Psoas muscle (tissue), 8 donors: ENCODE results near the gene PGM5. TPM values are rescaled to one million over a fixed set of nuclear protein-coding genes. Genes with fewer than 3 reads are reported as not detected.
"Not testable (repeated sequence)": the region's sequence is repeated elsewhere in the genome, so short reads cannot be mapped to it uniquely, and the experiment has no call there.

Experiments
- ATAC-seq, 4 donors: fragments of 200-7000 bp; cut with Tn5 transposase; one replicate each; pipeline ENCODE4 v1.9.1; 2020; ENCODE audit warnings: moderate library complexity in 3 of 4, mild to moderate bottlenecking in 2 of 4
- DNase-seq, 2 donors: peaks; one replicate each; pipeline ENCODE4 v3.0.0-alpha.2; 2020
- H3K27ac ChIP-seq: fragments of 200-600 bp; one replicate; pipeline ENCODE4 v1.8.0; 2022
- H3K27me3 ChIP-seq, 3 donors: fragments of 200-600 bp in 1 of 3; one replicate each; pipeline versions ENCODE4 v1.6.1 to v1.8.0; 2013 to 2022; ENCODE audit warnings: low read length in 2 of 3, mild to moderate bottlenecking in 2 of 3, moderate library complexity in 1 of 3; ENCODE audit not compliant: insufficient read depth in 3 of 3
- H3K36me3 ChIP-seq, 2 donors: fragments of 200-600 bp in 1 of 2; one replicate each; pipeline versions ENCODE4 v1.6.1 to v1.8.0; 2013 to 2022; ENCODE audit warnings: low read depth in 1 of 2, mild to moderate bottlenecking in 1 of 2, moderate library complexity in 1 of 2; ENCODE audit not compliant: insufficient read depth in 1 of 2
- H3K4me1 ChIP-seq: fragments of 200-600 bp; one replicate; pipeline ENCODE4 v1.8.0; 2022
- H3K4me3 ChIP-seq: fragments of 200-600 bp; one replicate; pipeline ENCODE4 v1.8.0; 2022; ENCODE audit warnings: mild to moderate bottlenecking
- H3K9me3 ChIP-seq: fragments of 200-600 bp; one replicate; pipeline ENCODE4 v1.8.0; 2022
- WGBS, 3 donors: extraction: QIAGEN DNeasy Blood & Tissue Kit; methylation state at CpG; one replicate each; pipeline versions ENCODE4 v1.1.6 to v1.1.7; 2013; 5-methylcytosine and 5-hydroxymethylcytosine counted together
- intact Hi-C, 2 donors: fragments of 100-400 bp; cut with DNase I; formaldehyde crosslinking; loops; one replicate each; pipeline versions ENCODE4 v1.11.0 to v1.14.2; 2022
- long read RNA-seq, 2 donors: library from polyadenylated mRNA; unstranded; transcript quantifications; one replicate each; pipeline ENCODE4 v2.0.0, GENCODE V29; 2021
- polyA plus RNA-seq, 3 donors: library from polyadenylated mRNA; stranded (reverse); fragments of 200-250 nt; gene quantifications; one replicate each; pipeline ENCODE4 v1.2.3, GENCODE V29; 2013
- total RNA-seq, 4 donors: library from RNA; stranded (reverse); fragmentation: NEBNext Ultra II Directional in 2 of 4; extraction: Animal tissue kit (Norgen Biotek cat#: 25700) in 2 of 4; gene quantifications; one replicate each; pipeline versions ENCODE4 v1.2.1 to v1.2.4, GENCODE V29; 2021 to 2023
- donor health status: healthy with polysubstance abuse.
- donor health status: DM: no; HTN: no; CAD: no; lungs with moderate emphysema.
- donor health status: Bipolar disorder and iron deficiency.
- donor health status: healthy.
- donor health status: DM: yes; HTN: yes; CAD: no.
- donor health status: DM: no; HTN: no; CAD: no.
- donor health status: DM: no; HTN: no; CAD: no.
- donor health status: DM: yes; HTN: yes; CAD: no.

PGM5 gene
- total RNA-seq: 10 to 100 TPM; 15.0 to 54.2 (median 18.4) TPM
- 10 to 100 TPM in 2 of 3 donors, 1 to 10 TPM in 1; 3.7 to 11.7 (median 10.2) TPM for polyA plus RNA-seq
- long read RNA-seq, donor 1, partial matches to known transcripts: 0 of 2 reads
- long read RNA-seq, donor 1, other reads (novel, unspliced or antisense): 0 of 2 reads
- long read RNA-seq, donor 2, partial matches to known transcripts: 0 of 3 reads
- long read RNA-seq, donor 2, other reads (novel, unspliced or antisense): 2 of 3 reads

DNA sequence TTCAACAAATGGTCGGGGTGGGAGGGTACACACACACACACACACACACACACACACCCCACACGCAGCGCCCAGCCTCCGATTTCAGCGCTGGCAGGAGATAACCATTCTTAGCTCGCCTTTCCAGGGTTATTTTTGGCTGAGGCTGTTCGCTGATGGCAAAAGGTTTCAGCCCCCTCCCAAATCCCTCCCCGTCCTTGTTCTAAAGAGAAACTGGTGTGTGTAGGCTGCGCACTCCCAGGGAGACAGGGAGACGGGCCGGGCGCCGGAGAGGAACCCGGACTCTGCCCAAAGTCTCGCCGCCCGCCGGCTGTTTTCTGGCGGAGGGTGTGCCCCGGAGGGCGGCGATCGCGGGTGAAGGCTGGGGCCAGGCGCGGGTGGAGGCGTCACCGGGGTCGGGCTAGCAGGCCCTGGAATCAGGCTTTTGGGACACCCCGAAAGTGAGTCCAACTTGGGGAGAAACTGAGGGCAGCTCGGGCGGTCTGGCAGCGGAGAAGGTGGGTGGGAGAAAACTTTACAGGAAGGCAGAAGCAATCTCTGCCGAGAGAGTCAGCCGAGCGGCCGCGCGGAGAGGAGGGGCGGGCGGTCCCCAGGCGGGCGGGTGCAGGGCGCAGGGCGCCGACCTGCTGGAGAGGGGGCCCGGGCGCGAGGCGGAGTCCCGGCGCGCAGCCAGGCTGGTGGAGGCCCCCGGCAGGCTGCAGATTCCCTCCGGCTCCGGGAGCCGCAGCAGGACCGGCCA is at the start of gene PGM5:
Gene PGM5, plus strand, starts transcription at position 232 of the 739 bp plus-strand sequence. CDS start 517 bp downstream, outside the sequence.
- 0 to 1% (median 0%) methylated on average over 37 to 55 of the region's 58 CpGs for WGBS, 3 donors
- H3K27me3 ChIP-seq, H3K4me1 ChIP-seq, H3K9me3 ChIP-seq, intact Hi-C loops, H3K36me3 ChIP-seq: not testable (repeated sequence)
- DNase-seq (peak; percentile 53 to 77), ATAC-seq (peak; percentile 78 to 86 (median 82))
- peak within 1 kb of the TSS; percentile 74 for H3K27ac ChIP-seq
- peak within 1 kb of the TSS; percentile 79 for H3K4me3 ChIP-seq

DNA sequence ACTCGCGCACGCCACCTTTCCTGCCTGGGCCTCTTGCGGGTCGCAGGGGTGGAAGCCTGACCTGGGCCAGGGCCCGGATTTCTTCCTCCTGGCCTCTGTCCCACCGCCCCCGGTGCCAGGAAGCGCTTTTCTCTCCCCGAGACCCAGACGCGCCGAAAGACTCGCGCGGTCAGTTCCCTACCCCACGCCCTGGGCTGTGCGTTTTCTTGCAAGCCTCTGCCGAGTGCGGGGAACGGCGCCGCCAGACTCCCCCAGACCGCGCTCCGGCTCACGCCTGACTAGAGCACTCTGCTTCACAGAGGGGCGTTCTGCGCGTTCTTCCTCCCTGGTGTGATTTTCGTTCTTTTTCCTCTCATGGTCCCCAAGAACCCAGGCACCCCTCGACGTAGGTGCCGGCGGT is 49.3 kb upstream of the PGM5 start:
- H3K27ac ChIP-seq, H3K36me3 ChIP-seq, DNase-seq, H3K27me3 ChIP-seq, H3K4me3 ChIP-seq, intact Hi-C loops, H3K9me3 ChIP-seq, H3K4me1 ChIP-seq: not testable (repeated sequence)
- peak; percentile 38 to 59 (median 54) for ATAC-seq
- 21 to 34% (median 24%) methylated on average over 12 to 17 of the region's 35 CpGs for WGBS, 3 donors

- intact Hi-C loops, H3K27ac ChIP-seq, H3K4me3 ChIP-seq, H3K4me1 ChIP-seq, H3K27me3 ChIP-seq, H3K9me3 ChIP-seq, H3K36me3 ChIP-seq: not testable (repeated sequence)
- peak in 1 of 2 donors; percentile 44 for DNase-seq
- WGBS, 3 donors: 24 to 38% (median 28%) methylated on average over 16 to 17 of the region's 21 CpGs
- ATAC-seq: peak; percentile 20 to 51 (median 32)
Observed at GRCh38 chr9:68307654-68308053, 48.8 kb upstream of the PGM5 start.

DNA sequence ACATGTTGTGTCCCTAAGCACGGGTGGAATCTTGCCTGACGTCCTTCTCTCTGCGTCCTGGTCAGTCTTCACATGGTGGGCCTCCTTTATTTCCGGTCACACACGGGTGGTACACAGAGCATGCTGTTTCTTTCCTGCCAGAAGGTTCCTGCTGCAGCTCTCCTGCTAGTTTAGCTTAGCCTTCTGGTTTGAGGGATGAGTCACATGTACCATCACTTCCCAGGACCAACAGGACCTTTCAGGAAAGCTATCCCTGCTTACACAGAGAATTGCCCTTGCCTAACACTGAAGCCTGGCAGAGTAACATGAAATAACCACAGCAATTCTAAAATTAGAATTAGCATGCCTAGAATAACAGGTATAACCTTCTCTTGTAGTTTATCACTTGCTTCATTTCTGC is 45.2 kb upstream of the PGM5 start:
- H3K9me3 ChIP-seq, DNase-seq, H3K27ac ChIP-seq, H3K4me3 ChIP-seq, H3K36me3 ChIP-seq, H3K4me1 ChIP-seq, H3K27me3 ChIP-seq, intact Hi-C loops: not testable (repeated sequence)
- ATAC-seq: peak in 1 of 4 donors; percentile 50
- WGBS, 3 donors: no CpG with 5 or more reads among the region's 5 CpGs

DNA sequence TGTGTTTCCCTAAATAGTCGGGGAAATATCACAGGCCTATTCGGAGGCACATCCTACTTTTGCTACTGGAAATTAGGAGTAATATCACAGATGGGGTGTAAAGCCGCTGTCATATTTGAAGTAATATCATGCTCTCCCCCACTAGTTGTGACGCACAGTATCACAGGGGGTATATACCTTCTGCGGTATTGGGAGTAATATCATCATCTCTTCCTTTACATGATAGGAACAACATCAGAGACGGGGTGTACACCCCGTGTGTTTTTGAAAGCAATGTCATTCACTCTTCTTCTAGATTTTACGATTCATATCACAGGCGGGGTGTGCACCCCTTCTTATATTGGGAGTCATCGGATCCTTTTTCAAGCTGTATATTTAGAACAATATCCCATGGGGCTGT is 38.2 kb upstream of the PGM5 start:
- intact Hi-C loops, H3K27ac ChIP-seq, H3K9me3 ChIP-seq, DNase-seq, H3K27me3 ChIP-seq, ATAC-seq, H3K4me1 ChIP-seq, H3K36me3 ChIP-seq, H3K4me3 ChIP-seq: not testable (repeated sequence)
- WGBS, 3 donors: 65 to 71% (median 66%) methylated on average over 9 of the region's 10 CpGs

DNA sequence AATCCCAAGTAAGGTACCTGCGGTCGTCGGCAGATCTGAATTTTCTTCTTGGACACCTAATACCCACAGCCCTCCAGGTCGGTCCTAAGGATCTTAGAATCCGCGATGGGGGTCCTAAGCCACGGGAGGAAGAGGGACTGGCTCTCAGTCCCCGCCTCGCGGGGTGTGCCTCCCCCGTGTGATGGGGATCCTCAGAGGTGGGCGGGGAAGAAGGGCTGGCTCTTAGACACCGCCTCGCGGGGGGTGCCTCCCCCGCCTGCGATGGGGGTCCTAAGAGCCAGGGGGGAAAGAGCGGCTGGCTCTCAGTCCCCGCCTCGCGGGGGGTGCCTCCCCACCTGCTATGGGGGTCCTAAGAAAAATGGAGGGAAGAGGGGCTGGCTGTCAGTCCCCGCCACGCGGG is 32.7 kb upstream of the PGM5 start:
- H3K4me3 ChIP-seq, H3K9me3 ChIP-seq, H3K36me3 ChIP-seq, H3K4me1 ChIP-seq, H3K27ac ChIP-seq, H3K27me3 ChIP-seq, intact Hi-C loops, DNase-seq, ATAC-seq: not testable (repeated sequence)
- 46 to 85% (median 51%) methylated on average over 5 to 11 of the region's 24 CpGs for WGBS, 3 donors

DNA sequence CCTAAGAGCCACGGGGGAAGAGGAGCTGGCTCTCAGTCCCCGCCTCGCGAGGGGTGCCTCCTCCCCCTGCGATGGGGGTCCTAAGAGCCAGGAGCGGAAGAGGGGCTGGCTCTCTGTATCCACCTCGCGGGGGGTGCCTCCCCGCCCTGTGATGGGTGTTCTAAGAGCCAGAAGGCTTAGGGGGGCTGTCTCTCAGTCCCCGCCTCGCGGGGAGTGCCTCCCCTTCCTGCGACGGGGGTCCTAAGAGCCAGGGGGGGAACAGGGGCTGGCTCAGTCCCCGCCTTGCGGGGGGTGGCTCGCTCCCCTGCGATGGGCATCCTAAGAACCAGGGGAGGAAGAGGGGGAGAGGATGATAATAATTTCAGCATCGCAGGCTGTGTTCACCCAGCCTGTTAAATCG is 31.9 kb upstream of the PGM5 start:
- H3K27me3 ChIP-seq, H3K36me3 ChIP-seq, intact Hi-C loops, H3K9me3 ChIP-seq, H3K4me1 ChIP-seq, H3K27ac ChIP-seq, DNase-seq, H3K4me3 ChIP-seq, ATAC-seq: not testable (repeated sequence)
- 0 to 14% (median 8%) methylated on average over 3 to 6 of the region's 20 CpGs for WGBS, 3 donors

- 72 to 83% (median 83%) methylated on average over 2 of the region's 4 CpGs for WGBS, 3 donors
- intact Hi-C loops, H3K9me3 ChIP-seq, H3K36me3 ChIP-seq, H3K4me1 ChIP-seq, ATAC-seq, DNase-seq, H3K27me3 ChIP-seq, H3K27ac ChIP-seq, H3K4me3 ChIP-seq: not testable (repeated sequence)
Observed at GRCh38 chr9:68329106-68329505, 27.3 kb upstream of the PGM5 start.

DNA sequence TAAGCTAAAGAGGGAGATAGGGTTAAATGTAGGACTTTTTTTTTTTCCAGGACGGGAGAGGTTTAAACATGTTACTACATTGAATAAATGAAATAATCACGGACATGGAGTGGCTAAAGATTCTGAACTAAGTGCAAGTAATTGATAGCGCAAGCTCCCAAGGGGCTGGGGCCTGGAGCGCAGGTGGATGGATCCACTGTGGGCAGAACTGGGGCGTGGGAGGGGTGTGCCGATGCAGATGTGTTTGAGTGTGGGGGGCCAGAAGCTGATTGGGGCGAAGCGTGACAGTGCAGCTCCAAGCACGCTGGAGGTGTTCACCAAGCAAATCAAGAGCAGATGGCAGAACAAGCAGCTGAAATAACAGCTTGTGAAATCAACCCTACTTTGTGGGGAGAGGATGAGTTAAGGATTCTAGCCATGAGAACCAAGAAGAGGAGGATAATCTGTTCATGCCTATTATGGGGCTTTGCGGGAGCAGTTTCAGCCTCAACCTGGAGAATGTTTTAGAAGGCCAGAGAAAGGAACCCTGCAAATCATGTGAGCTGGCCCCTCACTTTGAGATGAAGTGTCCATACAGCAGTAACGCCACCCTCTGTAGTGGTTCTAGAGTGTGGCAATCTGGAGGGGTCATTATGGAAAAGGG is 25.8 kb upstream of the PGM5 start:
- H3K27ac ChIP-seq, H3K4me3 ChIP-seq, ATAC-seq, intact Hi-C loops, DNase-seq, H3K36me3 ChIP-seq, H3K9me3 ChIP-seq, H3K27me3 ChIP-seq, H3K4me1 ChIP-seq: not testable (repeated sequence)
- 55 to 66% (median 62%) methylated on average over 7 to 8 of the region's 11 CpGs for WGBS, 3 donors

DNA sequence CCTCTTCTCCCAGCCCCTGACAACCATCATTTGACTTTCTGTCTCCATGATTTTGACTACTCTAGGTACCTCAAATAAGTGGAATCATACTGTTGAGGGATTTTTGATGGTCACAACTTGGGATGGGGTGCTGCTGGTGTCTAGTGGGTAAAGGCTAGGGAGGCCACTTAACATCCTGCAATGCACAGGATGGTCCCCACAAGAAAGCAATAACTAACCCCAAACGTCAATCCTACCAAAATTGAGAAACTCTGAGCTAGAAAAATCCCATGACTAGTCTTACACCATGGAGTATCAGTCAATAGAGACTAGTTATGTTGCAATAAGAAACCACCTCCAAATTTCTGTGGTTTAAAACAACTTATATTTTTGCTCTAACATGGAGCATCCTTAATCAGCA is 24.3 kb upstream of the PGM5 start:
- intact Hi-C loops, H3K4me3 ChIP-seq, H3K9me3 ChIP-seq, H3K27me3 ChIP-seq, H3K27ac ChIP-seq, H3K4me1 ChIP-seq, H3K36me3 ChIP-seq, ATAC-seq, DNase-seq: not testable (repeated sequence)
- WGBS, 3 donors: 40 to 80% (median 50%) methylated on average over 1 of the region's 1 CpG

GRCh38 chr9:68335935-68336334 is 20.5 kb upstream of the PGM5 start:
- ATAC-seq, H3K4me3 ChIP-seq, H3K4me1 ChIP-seq, H3K9me3 ChIP-seq, DNase-seq, intact Hi-C loops, H3K27ac ChIP-seq, H3K36me3 ChIP-seq, H3K27me3 ChIP-seq: not testable (repeated sequence)
- WGBS, 3 donors: 60 to 90% (median 66%) methylated on average over 2 of the region's 3 CpGs
